HFF-Myc (cell line): Measurements from ENCODE around the gene RBM24.

Source experiments
- DNase-seq: peaks from one replicate; pipeline ENCODE4 v3.0.0-alpha.2; 2011; ENCODE audit warnings: low read depth; ENCODE audit errors: extremely low read depth
- H3K4me3 ChIP-seq: replicated peaks from 2 replicates; pipeline ENCODE4 v1.5.1; 2011; ENCODE audit warnings: low read depth, mild to moderate bottlenecking, control low read depth, low read length
- TF ChIP-seq, protein P1 (sequence below): IDR thresholded peaks from 2 replicates; pipeline ENCODE4 v1.5.1; 2012; ENCODE audit warnings: mild to moderate bottlenecking, low read depth, low read length, control low read depth; ENCODE audit errors: missing control alignments

The RBM24 gene

DNA sequence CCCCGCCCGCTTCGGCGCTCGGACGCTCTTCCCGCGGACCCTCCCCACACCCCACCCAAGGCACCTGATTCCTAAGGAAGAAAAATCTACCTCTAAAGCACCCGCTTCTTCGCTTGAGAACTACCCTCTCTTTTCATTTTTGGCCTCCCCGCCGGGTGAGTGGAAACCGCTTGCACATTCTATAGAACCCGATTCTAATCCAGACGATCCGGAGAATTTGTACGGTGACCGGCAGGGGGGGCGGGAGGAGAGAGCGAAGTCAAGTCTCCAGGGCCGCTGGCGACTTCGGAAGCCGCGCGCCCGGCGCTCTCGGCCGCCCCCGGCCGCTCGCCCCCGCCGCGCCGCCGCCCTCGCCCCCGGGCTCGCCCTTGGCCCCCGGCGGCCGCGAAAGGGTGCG is at the start of gene RBM24:
Gene RBM24 (plus strand): TSS at position 262 of the 397 bp plus-strand sequence. CDS start 221 bp downstream, outside the sequence.
- TF ChIP-seq, protein P1, sequence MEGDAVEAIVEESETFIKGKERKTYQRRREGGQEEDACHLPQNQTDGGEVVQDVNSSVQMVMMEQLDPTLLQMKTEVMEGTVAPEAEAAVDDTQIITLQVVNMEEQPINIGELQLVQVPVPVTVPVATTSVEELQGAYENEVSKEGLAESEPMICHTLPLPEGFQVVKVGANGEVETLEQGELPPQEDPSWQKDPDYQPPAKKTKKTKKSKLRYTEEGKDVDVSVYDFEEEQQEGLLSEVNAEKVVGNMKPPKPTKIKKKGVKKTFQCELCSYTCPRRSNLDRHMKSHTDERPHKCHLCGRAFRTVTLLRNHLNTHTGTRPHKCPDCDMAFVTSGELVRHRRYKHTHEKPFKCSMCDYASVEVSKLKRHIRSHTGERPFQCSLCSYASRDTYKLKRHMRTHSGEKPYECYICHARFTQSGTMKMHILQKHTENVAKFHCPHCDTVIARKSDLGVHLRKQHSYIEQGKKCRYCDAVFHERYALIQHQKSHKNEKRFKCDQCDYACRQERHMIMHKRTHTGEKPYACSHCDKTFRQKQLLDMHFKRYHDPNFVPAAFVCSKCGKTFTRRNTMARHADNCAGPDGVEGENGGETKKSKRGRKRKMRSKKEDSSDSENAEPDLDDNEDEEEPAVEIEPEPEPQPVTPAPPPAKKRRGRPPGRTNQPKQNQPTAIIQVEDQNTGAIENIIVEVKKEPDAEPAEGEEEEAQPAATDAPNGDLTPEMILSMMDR = peak; percentile 28
- no peak for DNase-seq
- peak within 1 kb of the TSS; percentile 64 for H3K4me3 ChIP-seq

DNA sequence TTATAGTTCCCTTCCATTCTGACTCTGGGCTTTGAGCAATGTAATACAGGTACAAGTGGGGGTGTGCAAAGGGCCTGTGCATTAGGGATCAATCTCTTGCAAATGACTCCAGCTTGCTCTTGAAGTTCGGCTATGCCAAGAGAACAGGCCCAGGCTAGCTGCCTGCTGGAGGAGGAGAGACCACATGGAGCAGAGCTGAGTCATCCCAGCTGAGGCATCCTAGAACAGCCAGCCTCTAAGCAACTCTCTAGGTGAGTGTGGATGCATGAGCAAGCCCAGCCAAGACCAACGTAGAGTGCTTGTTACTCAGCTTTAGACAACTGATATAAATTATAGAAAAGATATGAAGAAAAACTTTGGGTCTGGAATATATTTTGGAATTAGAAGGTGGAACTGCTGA is 47.6 kb upstream of the RBM24 start:
- TF ChIP-seq, protein P1 = no peak
- DNase-seq = peak; percentile 33
- H3K4me3 ChIP-seq = no peak overlapping the region

DNA sequence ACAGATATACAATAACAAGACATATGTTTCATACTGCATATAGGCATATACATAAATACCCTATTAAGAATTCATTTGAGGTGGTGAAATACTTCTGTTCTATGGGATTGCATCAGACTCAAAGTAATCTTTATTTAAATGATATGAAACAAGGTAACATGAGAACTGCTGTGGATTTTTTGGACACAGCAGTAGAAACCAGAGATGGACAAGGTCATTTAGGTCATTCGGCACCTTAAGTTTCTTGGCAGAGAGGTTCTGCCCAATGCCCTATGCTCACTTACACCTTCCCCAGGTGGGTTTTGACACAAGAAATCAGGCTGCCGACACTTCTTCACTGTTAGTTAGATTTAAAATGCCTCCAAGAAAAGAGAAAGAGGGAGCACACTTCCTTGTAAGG is 43.9 kb upstream of the RBM24 start:
- TF ChIP-seq, protein P1 = no peak
- DNase-seq = no peak
- no peak overlapping the region for H3K4me3 ChIP-seq

DNA sequence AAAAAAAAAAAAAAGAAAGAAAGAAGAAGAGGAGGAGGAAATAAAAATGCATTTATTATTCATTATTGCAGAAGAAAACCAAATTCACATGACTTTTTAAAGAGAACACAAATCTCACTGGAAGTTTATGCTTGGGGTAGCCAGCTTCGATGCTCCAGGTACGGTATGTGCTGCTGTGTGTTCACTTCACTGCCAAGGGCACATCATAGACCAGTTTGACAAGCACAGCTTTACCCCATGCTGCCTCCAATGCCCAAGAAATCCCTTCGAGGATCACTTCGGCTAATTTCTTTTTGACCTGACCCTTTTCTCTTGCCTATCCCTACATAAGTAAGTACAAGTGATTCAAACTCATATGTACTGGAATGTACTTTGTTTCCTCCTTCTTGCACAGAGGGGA is 41.9 kb upstream of the RBM24 start:
- DNase-seq = no peak
- TF ChIP-seq, protein P1 = no peak
- no peak overlapping the region for H3K4me3 ChIP-seq

DNA sequence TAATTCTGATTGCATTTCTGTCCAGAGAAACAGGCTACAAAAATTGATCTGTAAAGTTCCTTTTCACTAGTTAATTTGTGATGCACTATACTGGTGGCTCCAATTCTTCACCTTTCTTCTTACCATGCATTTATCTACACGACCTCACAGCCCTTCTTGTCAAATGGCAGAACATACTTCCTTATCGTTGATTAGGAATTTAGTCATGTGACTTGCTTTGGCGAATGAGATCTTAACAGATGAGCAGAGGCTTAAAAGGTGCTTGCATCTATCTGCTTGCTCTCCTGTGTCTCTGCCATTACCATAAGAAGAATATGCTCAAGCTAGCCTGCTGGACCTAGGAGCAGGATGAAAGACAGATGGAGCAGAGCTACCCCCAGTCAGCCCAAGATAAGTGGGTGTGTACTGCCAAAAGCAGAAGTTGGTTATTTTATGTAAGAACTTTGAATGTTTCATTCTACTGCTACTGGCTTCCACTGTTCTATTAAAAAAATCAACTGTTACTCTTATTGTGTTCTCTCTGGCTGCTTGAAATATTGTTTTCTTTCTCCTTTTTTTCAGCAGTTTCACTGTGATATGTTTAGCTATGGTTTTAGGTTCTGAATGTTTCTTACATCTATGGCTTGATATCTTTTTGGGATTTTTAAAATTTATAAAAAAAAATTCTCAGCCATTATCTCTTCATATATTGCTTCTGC is 40.2 kb upstream of the RBM24 start:
- no peak for DNase-seq
- H3K4me3 ChIP-seq = no peak overlapping the region
- TF ChIP-seq, protein P1 = no peak

DNA sequence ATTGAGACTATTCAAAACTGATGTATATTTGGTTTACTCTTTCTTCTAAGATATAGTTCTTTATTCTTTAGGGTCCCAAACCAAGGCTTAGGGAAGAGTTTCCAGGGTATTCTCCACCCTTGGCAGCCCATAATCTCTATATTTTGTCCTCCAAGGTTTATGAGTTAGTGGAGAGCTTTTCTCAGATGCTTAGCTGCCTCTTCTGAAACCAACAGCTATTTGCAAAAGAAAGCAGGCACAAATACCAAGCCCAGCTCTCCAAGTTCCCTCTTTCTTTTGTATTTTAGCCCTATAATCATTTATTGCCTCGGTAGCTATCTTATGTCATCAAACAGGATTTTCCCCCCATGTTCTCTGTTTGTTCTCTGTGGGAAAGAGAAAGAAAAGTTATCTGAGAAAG is 39.1 kb upstream of the RBM24 start:
- no peak for DNase-seq
- H3K4me3 ChIP-seq = no peak overlapping the region
- TF ChIP-seq, protein P1 = no peak

DNA sequence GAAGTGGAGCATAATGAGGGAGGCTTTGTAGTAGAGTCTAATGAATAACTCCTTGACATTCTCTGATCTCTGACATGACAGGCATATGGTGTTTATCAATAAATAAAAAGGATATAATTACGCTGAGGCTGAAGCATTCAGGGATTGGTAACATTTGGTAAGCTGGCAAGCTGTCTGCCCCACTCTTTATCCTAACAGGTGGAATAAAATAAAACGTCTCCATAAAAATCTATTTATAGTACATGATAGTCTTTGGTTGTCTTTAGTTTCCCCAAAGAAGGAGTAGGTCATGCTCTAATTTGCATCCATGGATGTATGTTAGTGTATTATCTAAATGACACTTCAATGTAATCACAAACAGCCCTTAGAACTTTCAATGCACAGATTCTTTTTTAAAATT is 30.9 kb upstream of the RBM24 start:
- DNase-seq = no peak
- no peak overlapping the region for H3K4me3 ChIP-seq
- TF ChIP-seq, protein P1 = no peak
